Measurements from ENCODE around the gene C10orf105.

C10orf105 gene

DNA sequence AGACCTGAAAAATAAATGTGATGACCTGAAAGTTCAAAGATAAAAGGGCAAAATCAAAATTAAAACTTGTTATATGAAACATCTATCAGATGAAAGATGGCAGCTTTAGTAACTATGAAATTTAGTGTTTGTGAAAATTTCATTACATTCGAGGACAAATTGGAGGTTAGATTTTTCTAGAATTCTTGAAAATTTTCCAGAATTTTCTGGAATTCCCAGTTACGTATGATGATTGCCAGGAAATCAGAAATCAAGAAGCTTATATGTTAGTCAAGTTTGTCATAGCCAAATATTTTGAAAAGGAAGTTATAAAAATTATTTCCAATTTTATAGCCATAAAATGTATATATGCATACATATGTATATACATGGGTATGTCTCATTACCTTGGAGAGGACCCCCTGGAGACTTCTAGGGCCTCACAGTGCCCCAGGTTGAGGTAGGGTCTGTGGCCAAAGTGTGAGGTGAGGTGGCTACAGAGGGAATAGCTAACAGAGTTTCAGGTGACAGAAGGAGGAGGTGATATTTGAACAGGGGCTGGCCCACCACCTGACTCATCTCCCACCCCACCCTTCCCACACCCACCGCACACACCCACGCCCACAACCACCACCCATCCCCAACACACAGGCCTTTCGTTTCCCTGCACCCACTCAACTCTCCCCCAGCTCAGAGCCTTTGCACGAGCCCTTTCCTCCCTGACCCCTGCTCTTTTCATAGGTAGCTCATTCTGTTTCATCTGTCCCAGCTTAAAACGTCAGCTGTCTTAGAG lies 21.5 kb downstream of the C10orf105 start:
- no peak for DNase-seq

DNA sequence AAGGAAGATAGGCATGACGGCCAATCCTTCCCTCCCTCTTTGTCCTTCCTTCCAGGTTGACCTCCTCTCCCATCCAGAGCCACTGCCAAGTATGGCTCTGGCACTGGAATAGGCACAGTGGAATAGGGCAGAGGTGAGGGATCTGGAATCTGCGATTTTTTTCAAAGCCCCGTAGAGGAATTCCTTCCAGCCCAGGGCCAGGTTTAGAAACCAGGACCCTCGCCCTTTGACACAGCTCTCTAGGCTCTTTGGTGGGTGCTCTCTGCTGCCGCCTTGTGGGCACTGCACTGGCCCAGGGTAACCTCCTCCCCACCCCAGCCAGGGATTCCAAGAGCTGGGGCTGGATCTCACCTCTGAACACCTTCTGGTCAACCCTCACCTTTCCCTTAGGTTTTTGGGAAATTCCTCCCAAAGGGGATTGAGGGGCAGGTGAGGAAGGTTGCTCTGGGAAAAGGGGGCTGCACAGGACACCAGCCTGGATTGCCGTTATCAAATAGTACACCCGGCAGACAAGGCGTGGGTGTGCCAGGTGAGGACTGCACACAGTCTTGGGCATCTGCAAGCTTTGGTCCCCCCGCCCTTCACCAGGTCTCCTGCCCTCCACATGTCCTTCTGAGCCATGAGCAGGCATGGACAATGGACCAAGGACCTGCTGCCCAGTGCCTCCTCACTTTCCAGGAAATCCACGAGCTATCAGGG lies 22.8 kb downstream of the C10orf105 start:
- no peak for DNase-seq

GRCh38 chr10:71695502-71696476 lies 23.8 kb downstream of the C10orf105 start:
- DNase-seq, result no peak

- peak; percentile 68 for DNase-seq
These were observed 25.0 kb downstream of the C10orf105 start for GRCh38 chr10:71694567-71694968.

- no peak for DNase-seq
These were observed 25.5 kb downstream of the C10orf105 start for GRCh38 chr10:71694039-71694501.

DNA sequence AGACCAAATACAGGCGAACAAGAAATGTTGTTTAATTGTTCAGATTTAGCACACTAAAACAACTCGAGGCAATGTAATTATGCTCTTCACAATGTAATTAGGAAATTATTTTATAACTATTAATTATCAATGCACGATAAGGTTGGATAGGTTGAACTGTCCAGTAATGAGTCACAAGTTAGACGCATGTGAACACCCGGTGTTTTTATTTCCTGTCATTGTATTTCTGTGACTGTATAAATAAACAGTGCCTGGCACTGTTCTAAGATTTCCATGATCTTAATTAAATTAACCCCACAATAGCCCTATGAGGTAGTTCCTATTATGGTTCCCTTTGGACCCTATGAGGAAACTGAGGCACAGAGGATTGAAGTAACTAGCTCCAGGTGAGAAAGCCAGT lies 26.2 kb downstream of the C10orf105 start:
- no peak for DNase-seq

GRCh38 chr10:71692598-71693306 lies 26.8 kb downstream of the C10orf105 start:
- no peak for DNase-seq

DNA sequence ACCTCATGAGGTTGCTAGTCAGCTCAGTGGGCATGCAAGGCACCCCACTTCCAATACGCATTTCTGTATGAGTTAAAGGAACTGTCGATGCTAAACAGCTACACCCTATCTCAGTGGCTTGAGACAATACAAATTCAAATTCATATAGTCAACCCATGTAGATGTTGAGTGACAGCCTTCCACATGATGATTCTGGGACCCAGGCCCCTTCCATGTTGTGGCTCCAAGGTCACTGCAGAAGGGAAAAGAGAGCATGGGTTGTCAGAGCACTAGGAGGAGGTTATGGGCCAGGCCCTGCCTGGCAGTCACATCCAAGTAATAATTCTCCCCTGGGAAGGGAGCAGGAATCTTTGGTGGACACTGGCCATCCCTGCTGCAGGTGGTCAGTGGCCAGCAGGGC lies 28.2 kb downstream of the C10orf105 start:
- no peak for DNase-seq

DNA sequence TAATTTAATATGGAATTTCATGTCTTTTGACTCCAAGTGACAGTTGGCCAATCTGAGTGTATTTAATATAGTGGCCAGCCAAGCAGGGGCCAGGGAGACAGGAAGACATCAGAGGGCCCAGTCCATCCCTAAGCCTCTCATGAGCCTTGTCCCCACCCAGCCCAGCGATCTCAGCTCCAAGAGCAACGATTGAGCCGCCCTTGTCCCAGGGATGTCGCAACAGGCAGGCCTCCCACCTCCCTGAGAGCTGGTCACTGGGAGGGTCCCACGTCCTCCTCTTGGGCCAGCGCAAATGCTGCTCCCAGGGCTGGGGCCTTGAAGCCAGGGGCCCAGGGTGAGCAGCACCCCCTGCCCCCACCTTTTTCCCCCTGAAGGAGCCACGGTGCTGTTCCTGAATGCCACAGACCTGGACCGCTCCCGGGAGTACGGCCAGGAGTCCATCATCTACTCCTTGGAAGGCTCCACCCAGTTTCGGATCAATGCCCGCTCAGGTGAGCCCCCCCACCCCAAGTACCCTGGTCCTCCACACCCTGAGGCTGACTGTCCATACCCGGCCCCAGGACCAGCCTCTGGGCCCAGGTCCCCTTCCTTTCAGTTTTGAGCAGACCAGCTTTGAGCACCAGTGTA lies 29.4 kb downstream of the C10orf105 start:
- no peak for DNase-seq

- no peak for DNase-seq
These were observed 31.3 kb downstream of the C10orf105 start for GRCh38 chr10:71688256-71688655.

- no peak for DNase-seq
These were observed 32.1 kb downstream of the C10orf105 start for GRCh38 chr10:71687480-71687879.

DNA sequence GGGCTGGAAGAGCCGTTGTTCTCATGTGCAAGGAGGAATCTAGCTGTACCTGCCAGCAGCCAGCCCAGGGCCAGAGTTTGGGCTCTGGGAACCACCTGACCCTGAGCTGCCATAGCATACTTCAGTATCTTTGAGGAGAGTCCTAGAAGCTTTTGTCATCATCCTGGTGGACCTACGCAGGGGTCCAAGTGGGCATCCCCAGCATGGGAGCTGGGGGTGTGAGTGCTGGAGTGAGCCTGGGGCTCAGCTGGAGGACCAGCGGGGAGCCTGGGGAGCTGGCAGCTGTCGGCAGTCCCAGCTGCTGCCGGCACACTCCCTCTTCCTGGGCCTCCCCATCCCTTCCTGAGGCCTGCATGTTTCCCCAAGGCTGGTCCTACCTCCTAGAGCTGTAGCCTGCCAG lies 32.5 kb downstream of the C10orf105 start:
- DNase-seq, result no peak

DNA sequence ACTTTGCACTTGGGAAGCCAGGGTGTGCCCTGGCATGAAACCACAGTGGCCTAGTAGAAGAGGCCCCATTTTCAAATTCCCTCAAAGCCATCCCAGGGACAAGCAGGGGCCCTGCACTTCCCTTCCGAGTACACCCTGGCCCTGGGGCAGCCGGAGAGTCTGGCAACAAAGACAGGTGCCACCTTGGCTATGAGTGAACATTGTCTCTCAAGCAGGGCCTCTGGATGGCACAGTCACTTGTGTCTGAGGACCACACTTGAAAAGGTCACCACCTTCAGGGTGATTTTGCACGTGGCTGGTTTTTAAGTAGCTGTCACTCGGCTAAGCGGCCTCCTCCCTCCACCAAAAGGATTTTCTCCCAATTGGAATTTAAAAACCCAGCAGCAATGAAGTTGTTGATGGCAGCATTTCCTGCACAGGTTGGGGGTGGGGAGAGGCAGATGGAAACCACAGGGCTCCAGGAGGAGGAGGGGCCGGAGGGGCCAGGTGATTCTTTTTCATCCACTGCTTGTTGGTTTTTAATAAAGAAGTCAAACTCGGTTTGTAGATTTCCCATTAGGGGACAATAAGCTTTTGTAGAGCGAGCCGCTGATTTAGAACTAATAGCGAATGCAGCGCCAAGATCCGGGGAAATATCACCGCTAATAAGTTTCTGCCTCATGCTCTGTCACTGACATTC lies 33.9 kb downstream of the C10orf105 start:
- DNase-seq, result no peak

DNA sequence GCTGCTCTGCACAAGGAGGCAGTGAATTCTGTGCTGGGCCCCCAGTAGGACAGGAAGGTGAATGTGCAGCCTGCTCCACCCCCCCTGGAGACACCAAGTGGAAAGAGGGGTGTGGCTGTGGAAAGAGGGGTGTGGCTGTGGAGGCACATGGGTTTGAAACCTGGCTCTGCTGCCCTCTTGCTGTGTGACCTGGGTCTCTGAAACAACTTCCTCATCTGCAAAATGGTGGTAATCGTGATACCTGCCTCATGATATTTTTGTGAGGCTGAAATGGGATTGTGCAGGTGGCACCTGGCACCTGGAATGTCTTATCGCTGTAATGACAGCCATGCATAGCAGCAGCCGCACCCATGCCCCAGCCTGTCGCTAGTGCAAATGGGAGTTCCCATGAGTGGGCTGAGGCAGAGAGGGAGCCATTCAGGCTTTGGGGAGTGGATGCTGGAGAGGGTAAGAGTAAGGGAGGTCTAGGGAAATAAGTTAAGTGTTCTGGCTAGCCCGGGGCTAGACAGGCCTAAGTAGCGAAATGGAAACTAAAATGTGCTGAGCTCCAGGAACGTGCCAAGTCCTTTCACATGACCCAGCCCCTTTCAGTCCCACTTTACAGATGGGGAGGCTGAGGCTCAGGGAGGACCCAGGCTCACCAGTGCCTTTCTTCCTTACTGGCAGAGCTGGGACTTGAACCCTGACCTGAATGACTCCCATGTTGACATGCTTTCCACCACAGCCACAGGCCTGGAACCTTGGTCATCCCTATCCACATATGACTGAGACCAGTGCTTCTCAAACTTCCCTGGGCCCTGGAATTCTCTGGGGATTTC lies 35.0 kb downstream of the C10orf105 start:
- no peak for DNase-seq

DNA sequence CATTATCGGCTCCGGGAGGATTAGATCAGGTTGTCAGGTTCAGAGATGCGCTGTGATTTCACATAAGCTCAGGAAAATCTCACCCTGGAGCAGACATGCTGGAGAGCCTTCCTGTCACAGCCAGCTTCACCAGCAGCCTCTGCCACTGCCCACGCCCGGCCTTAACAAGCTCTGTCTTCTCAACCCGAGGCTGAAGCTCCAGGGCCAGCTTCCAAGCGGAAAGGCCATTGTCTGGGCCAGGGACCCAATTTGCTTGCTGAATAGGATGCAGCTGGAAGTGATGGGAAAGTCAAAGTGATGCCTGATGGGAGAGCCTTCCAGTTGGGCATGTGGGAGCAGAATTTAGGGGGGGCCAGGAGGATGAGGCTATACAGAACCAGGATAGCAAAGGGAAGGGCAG lies 36.3 kb downstream of the C10orf105 start:
- no peak for DNase-seq

GRCh38 chr10:71681977-71682376 lies 37.6 kb downstream of the C10orf105 start:
- no peak for DNase-seq

DNA sequence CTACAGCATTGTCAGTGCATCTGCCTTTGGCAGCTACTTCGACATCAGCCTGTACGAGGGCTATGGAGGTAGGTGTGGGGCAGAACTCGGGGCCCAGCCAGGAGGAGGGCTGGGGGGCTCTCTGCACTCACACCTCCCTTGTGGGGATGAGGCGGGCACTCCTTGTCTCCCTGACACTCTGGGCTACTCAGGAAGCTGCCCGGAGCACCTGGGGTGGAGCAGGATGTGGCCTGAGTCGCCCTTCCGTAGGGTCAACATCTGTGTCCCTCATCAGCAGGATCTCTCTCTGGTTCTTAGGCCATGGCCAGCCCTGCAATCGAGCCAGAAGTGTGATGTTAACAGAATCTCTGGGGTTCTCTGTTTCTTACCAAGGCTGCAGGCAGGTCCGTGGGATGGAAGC lies 40.2 kb downstream of the C10orf105 start:
- no peak for DNase-seq

DNA sequence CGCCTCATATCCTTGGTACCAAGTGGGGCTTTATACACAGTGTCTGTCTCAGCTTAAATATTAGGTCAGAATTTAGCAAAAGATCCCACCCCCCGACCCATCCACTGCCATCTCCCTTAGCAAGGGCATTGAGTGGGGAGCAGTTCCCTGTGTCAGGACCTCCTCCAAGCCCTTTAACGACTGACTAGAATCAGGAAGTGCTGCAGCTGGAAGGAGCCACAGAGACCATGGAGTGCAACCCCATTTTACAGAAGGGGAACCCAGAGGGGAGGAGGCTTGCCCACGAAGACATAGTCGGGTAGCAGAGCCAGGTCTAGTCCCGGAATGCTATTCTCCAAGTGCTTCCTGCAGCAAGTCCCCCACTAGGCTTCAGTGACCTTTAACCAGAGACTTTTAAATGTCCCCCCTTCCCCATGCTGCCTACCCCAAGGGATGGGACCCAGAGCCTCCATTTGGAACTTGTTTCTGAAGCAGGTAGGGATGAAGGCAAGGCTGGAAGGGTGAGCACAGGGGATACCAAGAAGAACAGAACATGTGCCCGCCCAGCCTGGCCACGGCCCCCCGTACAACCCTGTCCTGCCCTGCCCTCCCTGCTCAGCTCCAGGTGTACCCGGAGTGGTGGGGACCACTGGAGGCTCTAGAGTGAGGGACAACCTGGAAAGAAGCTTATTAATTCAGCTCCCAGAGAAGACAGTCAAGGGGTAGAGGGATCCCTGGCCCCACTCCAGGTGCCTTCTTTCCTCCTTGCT lies 41.3 kb downstream of the C10orf105 start:
- DNase-seq, result no peak

DNA sequence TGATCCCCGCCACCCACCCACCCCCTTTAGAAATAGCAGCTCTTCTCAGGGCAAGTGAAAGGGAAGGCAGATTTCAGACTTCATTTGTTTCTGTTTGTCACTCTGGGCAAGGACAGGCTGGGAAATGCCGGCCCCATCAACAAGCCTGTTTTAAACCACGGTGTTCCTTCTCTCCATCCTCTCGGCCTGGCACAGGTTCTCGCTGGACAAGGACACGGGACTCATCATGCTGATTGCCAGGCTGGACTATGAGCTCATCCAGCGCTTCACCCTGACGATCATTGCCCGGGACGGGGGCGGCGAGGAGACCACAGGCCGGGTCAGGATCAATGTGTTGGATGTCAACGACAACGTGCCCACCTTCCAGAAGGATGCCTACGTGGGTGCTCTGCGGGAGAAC lies 42.3 kb downstream of the C10orf105 start:
- no peak for DNase-seq
